OCI-LY7 (cell line): Measurements from ENCODE around the gene SELENOI. TPM values are rescaled to one million over a fixed set of nuclear protein-coding genes. Genes with fewer than 3 reads are reported as not detected.

ENCODE experiments used
- BruUV-seq: library from RNA; stranded (reverse); fragments of 400-500 nt; replicated peaks from 2 replicates; lab custom pipeline; 2021; lab: Mats Ljungman, UMichigan
- CTCF ChIA-PET: fragments of 300-600 bp; sonication (Branson Sonifier 250); formaldehyde crosslinking; loops from one replicate; lab custom pipeline; 2022; ENCODE audit warnings: antibody characterized with exemption; ENCODE audit not compliant: unreplicated experiment; lab: Charles Lee
- POLR2A ChIA-PET: fragments of 300-600 bp; sonication (Branson Sonifier 250); formaldehyde crosslinking; loops from one replicate; lab custom pipeline; 2022; ENCODE audit warnings: antibody characterized with exemption; lab: Charles Lee
- DNase-seq: peaks from one replicate; pipeline ENCODE4 v3.0.0-alpha.2; 2015; ENCODE audit warnings: low spot score
- H2AFZ ChIP-seq: fragments of 200-600 bp; sonication (generic), shearing (Covaris generic); 2 replicates; pipeline ENCODE4 v1.6.1; 2014; ENCODE audit warnings: mild to moderate bottlenecking, antibody characterized with exemption, low read length, moderate library complexity
- H3K27ac ChIP-seq: fragments of 200-600 bp; sonication (generic); 2 replicates; pipeline ENCODE4 v1.5.1; 2014; ENCODE audit warnings: mixed run types, low read depth, mild to moderate bottlenecking, moderate library complexity, low read length, inconsistent platforms; ENCODE audit not compliant: poor library complexity, severe bottlenecking
- H3K36me3 ChIP-seq: fragments of 200-600 bp; sonication (generic); 2 replicates; pipeline ENCODE4 v1.6.1; 2014; ENCODE audit warnings: mild to moderate bottlenecking, antibody characterized with exemption, low read length, moderate library complexity, mixed read lengths; ENCODE audit not compliant: insufficient read depth
- H3K4me1 ChIP-seq: fragments of 200-600 bp; sonication (generic); 2 replicates; pipeline ENCODE4 v1.5.1; 2014; ENCODE audit warnings: mild to moderate bottlenecking, low read length; ENCODE audit not compliant: insufficient read depth, poor library complexity, severe bottlenecking
- H3K4me2 ChIP-seq: fragments of 200-600 bp; sonication (generic); 2 replicates; pipeline ENCODE4 v1.6.1; 2014; ENCODE audit warnings: mild to moderate bottlenecking, low read length
- H3K4me3 ChIP-seq: fragments of 200-600 bp; sonication (generic); 2 replicates; pipeline ENCODE4 v1.5.1; 2014; ENCODE audit warnings: mild to moderate bottlenecking, low read depth, low read length; ENCODE audit not compliant: poor library complexity, severe bottlenecking
- H3K79me2 ChIP-seq: fragments of 200-600 bp; sonication (generic); 2 replicates; pipeline ENCODE4 v1.6.1; 2016; ENCODE audit warnings: low read depth, mild to moderate bottlenecking, low read length, moderate library complexity, mixed read lengths; ENCODE audit not compliant: insufficient read depth
- H3K9me2 ChIP-seq: fragments of 200-600 bp; sonication (generic); 2 replicates; pipeline ENCODE4 v1.6.1; 2016; ENCODE audit warnings: mild to moderate bottlenecking, low read length, mixed read lengths; ENCODE audit not compliant: insufficient read depth
- H3K9me3 ChIP-seq: fragments of 200-600 bp; sonication (generic); 2 replicates; pipeline ENCODE4 v1.6.1; 2014; ENCODE audit warnings: mild to moderate bottlenecking, mixed run types, low read length, mixed read lengths
- H4K20me1 ChIP-seq: fragments of 200-600 bp; sonication (generic); 2 replicates; pipeline ENCODE4 v1.6.1; 2014; ENCODE audit warnings: mild to moderate bottlenecking, antibody characterized with exemption, low read length, moderate library complexity, mixed read lengths; ENCODE audit not compliant: insufficient read depth
- CTCF ChIP-seq: fragments of 200-600 bp; sonication (generic); conservative IDR thresholded peaks from 2 replicates; pipeline ENCODE4 v1.5.1; 2014; ENCODE audit warnings: mild to moderate bottlenecking, antibody characterized with exemption, low read length, moderate library complexity, mixed read lengths
- EZH2phosphoT487 ChIP-seq: fragments of 200-600 bp; sonication (generic); IDR thresholded peaks from 2 replicates; pipeline ENCODE4 v1.6.1; 2018; ENCODE audit warnings: low read depth, borderline replicate concordance, mild to moderate bottlenecking, mixed run types, antibody characterized with exemption, low read length, moderate library complexity, mixed read lengths
- intact Hi-C: fragments of 100-400 bp; cut with micrococcal nuclease; formaldehyde crosslinking; loops from one replicate; pipeline ENCODE4 v1.10.0; 2022; ENCODE audit not compliant: unreplicated experiment
- total RNA-seq, 2 experiments: library from RNA; depleted of rRNA in 1 of 2; stranded (reverse); fragments of >200 nt in 1 of 2; shearing (Covaris generic) in 1 of 2; gene quantifications; 2 replicates each; pipeline ENCODE4 v1.2.3, GENCODE V29; 2014 to 2022

The SELENOI gene
- total RNA-seq, 2 experiments from 2014 or later: 29.0 to 53.1 TPM

- ChIA-PET POLR2A (interaction anchor here (1.2 kb wide), 1 partner anchor 12 kb away, joined by 16 read pairs; no protein-coding TSS in a partner anchor), CTCF (no interaction called here)
- no peak overlapping the region for H3K4me2 ChIP-seq
- no peaks in the 10 kb centered on the region for H3K9me2 ChIP-seq
- H3K27ac ChIP-seq: no peak overlapping the region
- H3K4me1 ChIP-seq: peaks cover 7% of the 10 kb centered on the region
- TF ChIP-seq CTCF (no peak), EZH2phosphoT487 (no peak)
- no peaks in the 10 kb centered on the region for H3K36me3 ChIP-seq
- DNase-seq: no peak
- H2AFZ ChIP-seq: no peak overlapping the region
- intact Hi-C loops: no loop called here
- H4K20me1 ChIP-seq: no peaks in the 10 kb centered on the region
- no peaks in the 10 kb centered on the region for H3K79me2 ChIP-seq
- H3K4me3 ChIP-seq: no peak overlapping the region
- BruUV-seq: no TSS peak
- H3K9me3 ChIP-seq: no peaks in the 10 kb centered on the region
Measured at GRCh38 chr2:26432859-26433258, 86.9 kb downstream of the SELENOI start.

DNA sequence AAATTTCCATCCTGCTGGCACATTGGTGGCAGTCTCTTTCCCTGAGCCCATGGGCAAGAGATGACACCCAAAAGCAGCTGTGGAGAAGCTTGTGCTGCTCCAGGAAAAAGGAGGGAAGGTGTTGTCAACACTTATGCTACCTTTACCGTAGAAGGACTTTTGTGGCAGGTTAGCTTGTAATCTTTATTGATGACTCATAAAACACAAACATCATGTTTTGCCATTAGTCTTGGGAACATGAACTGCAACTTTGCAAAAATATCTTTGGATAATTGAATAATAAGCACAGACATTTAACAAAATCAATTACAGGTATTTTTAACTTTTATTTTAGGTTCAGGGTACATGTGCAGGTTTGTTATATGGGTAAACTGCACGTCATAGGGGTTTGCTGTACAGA lies 89.2 kb downstream of the SELENOI start:
- peaks cover 7% of the 10 kb centered on the region for H3K4me1 ChIP-seq
- no peak for DNase-seq
- no peak overlapping the region for H2AFZ ChIP-seq
- no peaks in the 10 kb centered on the region for H3K79me2 ChIP-seq
- H3K36me3 ChIP-seq: no peaks in the 10 kb centered on the region
- H3K4me3 ChIP-seq: no peak overlapping the region
- no peak overlapping the region for H3K27ac ChIP-seq
- H3K9me3 ChIP-seq: no peaks in the 10 kb centered on the region
- ChIA-PET CTCF (no interaction called here), POLR2A (no interaction called here)
- H3K9me2 ChIP-seq: no peaks in the 10 kb centered on the region
- TF ChIP-seq CTCF (no peak), EZH2phosphoT487 (no peak)
- no TSS peak for BruUV-seq
- intact Hi-C loops: no loop called here
- H3K4me2 ChIP-seq: no peak overlapping the region
- H4K20me1 ChIP-seq: no peaks in the 10 kb centered on the region

DNA sequence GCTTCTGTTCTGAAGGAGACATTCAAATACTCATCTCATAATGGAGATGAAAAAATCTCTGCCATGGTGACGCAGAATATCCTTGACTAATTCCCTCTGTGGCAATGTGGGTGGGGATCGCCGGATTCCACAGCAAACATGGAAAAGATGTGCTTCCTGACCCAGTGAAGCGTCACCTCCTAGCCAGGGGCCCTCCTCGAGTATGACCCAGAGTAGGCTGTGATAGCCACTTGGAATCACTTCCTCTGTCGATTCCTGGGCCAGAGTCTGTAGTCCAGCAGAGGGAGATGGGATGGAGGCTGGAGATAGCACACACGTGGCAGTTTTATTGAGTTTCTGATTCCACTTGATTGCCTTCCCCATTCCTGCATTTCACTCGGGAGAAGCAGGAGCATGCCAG lies 92.6 kb downstream of the SELENOI start:
- no peaks in the 10 kb centered on the region for H3K9me3 ChIP-seq
- no peak overlapping the region for H2AFZ ChIP-seq
- no peaks in the 10 kb centered on the region for H3K36me3 ChIP-seq
- no peaks in the 10 kb centered on the region for H3K79me2 ChIP-seq
- POLR2A ChIA-PET: interaction anchor here (0.6 kb wide), 1 partner anchor 86 kb away, joined by 4 read pairs; no protein-coding TSS in a partner anchor
- no peak for DNase-seq
- H3K27ac ChIP-seq: no peak overlapping the region
- H3K9me2 ChIP-seq: no peaks in the 10 kb centered on the region
- H3K4me3 ChIP-seq: no peak overlapping the region
- no peak overlapping the region for H3K4me2 ChIP-seq
- no TSS peak for BruUV-seq
- TF ChIP-seq EZH2phosphoT487: no peak
- no peak for TF ChIP-seq CTCF
- intact Hi-C loops: no loop called here
- no peaks in the 10 kb centered on the region for H3K4me1 ChIP-seq
- no peaks in the 10 kb centered on the region for H4K20me1 ChIP-seq
- CTCF ChIA-PET: no interaction called here
